ENCODE measurements around the gene PPARG.

DNA sequence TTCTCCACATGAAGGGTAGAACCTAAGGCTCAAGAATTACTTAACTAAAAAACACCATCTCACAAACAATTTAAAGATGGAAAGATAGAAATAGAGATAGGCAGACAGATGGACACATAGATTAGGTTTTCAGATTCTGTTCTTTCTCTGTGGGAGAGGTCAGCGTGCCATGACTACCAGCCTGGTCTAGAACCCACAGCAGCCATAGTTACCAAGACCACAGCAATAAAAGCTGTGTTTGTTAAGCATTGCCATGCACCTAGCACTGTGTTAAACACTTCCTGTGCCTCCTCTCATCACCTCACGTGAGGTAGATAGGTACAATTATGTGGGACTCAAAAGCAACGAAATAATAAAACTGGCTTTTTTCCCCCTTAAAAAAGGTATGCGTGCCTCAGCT is 112.3 kb downstream of the PPARG start:
- TF ChIP-seq ELF1 (IDR thresholded peaks at IDR 0.05; ENCODE audit: borderline replicate concordance, low read depth) (no peak), YY1 (IDR thresholded peaks at IDR 0.05; ENCODE audit: extremely low read depth, insufficient replicate concordance, low read depth, low read length) (no peak), FOSL1 (IDR thresholded peaks at IDR 0.05; ENCODE audit: low read depth) (no peak; the same call in 1 of the 2 replicates), POLR2A (IDR thresholded peaks at IDR 0.05; ENCODE audit: borderline replicate concordance, extremely low read depth, insufficient read depth, insufficient read length) (no peak), ZFX (IDR thresholded peaks at IDR 0.05) (no peak), CEBPB (IDR thresholded peaks at IDR 0.05; ENCODE audit: low read depth) (no peak), EZH2phosphoT487 (IDR thresholded peaks at IDR 0.05; ENCODE audit: borderline replicate concordance) (no peak), EZH2 (IDR thresholded peaks at IDR 0.05) (no peak), JUND (IDR thresholded peaks at IDR 0.05) (no peak)
- TF ChIP-seq, protein P1, sequence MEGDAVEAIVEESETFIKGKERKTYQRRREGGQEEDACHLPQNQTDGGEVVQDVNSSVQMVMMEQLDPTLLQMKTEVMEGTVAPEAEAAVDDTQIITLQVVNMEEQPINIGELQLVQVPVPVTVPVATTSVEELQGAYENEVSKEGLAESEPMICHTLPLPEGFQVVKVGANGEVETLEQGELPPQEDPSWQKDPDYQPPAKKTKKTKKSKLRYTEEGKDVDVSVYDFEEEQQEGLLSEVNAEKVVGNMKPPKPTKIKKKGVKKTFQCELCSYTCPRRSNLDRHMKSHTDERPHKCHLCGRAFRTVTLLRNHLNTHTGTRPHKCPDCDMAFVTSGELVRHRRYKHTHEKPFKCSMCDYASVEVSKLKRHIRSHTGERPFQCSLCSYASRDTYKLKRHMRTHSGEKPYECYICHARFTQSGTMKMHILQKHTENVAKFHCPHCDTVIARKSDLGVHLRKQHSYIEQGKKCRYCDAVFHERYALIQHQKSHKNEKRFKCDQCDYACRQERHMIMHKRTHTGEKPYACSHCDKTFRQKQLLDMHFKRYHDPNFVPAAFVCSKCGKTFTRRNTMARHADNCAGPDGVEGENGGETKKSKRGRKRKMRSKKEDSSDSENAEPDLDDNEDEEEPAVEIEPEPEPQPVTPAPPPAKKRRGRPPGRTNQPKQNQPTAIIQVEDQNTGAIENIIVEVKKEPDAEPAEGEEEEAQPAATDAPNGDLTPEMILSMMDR (IDR thresholded peaks at IDR 0.05 in 2 of 3, conservative IDR thresholded peaks at IDR 0.05 in 1 of 3; ENCODE audit: borderline replicate concordance in 1 of 3, insufficient read depth in 1 of 3, low read depth in 2 of 3, low read length in 2 of 3), result no peak
- TF ChIP-seq, protein P2, sequence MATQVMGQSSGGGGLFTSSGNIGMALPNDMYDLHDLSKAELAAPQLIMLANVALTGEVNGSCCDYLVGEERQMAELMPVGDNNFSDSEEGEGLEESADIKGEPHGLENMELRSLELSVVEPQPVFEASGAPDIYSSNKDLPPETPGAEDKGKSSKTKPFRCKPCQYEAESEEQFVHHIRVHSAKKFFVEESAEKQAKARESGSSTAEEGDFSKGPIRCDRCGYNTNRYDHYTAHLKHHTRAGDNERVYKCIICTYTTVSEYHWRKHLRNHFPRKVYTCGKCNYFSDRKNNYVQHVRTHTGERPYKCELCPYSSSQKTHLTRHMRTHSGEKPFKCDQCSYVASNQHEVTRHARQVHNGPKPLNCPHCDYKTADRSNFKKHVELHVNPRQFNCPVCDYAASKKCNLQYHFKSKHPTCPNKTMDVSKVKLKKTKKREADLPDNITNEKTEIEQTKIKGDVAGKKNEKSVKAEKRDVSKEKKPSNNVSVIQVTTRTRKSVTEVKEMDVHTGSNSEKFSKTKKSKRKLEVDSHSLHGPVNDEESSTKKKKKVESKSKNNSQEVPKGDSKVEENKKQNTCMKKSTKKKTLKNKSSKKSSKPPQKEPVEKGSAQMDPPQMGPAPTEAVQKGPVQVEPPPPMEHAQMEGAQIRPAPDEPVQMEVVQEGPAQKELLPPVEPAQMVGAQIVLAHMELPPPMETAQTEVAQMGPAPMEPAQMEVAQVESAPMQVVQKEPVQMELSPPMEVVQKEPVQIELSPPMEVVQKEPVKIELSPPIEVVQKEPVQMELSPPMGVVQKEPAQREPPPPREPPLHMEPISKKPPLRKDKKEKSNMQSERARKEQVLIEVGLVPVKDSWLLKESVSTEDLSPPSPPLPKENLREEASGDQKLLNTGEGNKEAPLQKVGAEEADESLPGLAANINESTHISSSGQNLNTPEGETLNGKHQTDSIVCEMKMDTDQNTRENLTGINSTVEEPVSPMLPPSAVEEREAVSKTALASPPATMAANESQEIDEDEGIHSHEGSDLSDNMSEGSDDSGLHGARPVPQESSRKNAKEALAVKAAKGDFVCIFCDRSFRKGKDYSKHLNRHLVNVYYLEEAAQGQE (IDR thresholded peaks at IDR 0.05; ENCODE audit: low read depth), result no peak
- TF ChIP-seq, protein P3, sequence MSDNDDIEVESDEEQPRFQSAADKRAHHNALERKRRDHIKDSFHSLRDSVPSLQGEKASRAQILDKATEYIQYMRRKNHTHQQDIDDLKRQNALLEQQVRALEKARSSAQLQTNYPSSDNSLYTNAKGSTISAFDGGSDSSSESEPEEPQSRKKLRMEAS (IDR thresholded peaks at IDR 0.05), result no peak
